CD4-positive, alpha-beta T cell treated with Interferon gamma for 1 hour (primary cell): Measurements from ENCODE around the gene EYS.
"Not testable (repeated sequence)": the region's sequence is repeated elsewhere in the genome, so short reads cannot be mapped to it uniquely, and the experiment has no call there.

ENCODE experiments used
- DNase-seq: peaks from one replicate; pipeline ENCODE4 v3.0.0-alpha.2; 2020

The EYS gene

DNA sequence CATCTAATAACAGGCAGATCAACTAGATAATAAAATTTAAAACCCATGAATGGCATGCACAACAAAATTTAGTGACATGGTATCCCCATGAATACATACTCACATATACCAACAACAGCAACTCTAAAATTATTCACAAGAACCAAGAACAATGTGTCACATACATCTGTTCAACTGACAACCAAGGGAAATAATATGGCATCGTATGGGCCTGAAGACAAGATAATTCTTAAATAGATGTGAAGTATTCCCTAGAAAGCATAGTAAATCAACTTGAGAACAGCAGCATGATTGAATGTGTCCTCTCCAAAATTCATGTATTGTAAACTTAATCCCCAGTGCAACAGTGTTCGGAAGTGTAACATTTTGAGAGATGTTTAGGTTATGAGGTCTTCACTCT is 635.5 kb downstream of the EYS start:
- DNase-seq, result no peak

DNA sequence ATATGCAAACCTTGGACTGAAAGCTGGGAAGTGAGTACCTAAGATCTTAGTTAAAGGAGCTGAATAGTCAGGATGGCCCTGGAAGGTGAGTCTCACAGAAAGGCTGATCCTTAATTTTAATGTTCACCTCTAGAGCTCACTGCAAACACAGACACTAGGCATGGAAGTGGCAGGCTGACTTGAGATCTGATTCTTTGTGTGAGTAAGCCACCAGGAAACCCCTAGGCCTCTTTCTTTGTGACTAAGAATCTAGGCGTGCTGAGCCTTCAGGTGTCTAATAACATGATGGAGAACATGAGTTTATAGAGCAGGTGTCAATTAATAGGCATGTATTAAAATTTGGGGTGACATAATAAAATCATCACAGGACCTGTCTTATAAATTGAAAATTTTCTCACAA is 642.2 kb downstream of the EYS start:
- DNase-seq, result no peak

DNA sequence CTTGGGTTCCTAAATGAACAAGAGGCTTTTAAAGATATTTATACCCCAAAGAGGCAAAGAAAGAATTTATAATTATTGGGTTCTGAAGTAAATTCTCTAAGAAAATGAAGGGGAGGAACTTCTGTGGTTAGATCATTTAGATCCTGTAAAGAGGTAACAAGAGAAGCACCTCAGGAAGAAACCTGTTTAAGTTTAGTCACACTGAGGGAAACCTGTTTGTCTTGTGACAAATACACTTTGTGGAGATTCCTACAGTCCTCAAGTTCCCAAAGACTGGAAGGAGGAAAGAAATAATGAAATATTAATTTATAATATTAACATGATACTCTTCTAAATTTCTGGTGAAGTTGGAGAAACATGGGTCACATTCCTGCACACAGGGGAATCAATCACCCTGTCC is 647.5 kb downstream of the EYS start:
- no peak for DNase-seq

DNA sequence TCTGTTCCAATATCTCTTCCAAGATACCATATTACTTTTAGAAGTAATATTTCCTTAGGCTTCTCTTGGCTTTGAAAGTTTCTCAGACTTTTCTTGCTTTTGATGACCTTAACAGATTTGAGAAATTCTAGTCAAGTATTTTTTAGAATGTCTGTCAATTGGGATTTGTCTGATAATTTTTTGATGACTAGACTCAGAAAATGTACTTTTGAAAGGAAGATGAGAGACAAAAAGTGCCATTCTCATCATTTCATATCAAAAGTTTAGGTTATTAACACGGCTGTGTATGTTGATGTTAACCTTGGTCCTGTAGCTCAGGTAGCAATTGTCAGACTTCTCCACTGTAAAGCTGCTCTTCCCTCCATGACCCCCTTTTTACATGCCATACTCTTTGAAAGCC is 651.5 kb downstream of the EYS start:
- DNase-seq, result no peak

DNA sequence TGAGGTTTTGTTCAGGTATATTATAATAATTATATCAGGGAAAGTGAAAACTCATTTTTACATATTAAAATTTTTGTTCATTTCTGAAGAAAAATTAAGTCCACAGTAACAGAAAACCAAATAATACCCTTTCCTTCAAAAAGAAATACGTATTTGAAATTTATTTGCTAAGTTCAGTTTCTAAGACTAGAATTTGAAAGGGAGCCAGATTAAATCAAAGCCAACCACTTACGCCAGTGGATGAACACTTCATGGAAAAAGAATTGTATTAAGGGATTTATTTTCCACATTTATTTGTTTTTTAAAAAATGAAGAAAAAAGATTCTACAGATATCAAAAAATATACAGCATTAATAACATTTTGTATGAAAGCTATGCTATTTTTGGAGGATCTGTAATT is 654.4 kb downstream of the EYS start:
- no peak for DNase-seq

DNA sequence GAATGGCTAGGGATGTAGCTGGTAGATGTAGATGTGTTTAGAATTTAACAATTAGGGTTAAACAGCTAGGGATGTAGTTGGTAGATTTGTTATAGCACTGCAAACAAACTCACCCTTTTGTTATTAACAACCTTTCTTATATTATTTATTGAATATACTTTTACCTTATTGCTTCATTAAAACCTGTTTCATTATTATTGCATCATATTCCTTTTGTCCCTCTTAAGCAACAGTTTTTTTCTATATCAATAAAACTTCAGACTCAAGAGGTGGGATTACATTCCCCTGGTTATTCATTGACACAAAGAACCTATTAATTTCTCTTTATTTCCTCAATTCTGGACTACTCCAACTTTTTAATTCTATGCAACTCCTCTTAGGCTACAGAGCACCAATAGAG is 661.2 kb downstream of the EYS start:
- DNase-seq, result no peak

DNA sequence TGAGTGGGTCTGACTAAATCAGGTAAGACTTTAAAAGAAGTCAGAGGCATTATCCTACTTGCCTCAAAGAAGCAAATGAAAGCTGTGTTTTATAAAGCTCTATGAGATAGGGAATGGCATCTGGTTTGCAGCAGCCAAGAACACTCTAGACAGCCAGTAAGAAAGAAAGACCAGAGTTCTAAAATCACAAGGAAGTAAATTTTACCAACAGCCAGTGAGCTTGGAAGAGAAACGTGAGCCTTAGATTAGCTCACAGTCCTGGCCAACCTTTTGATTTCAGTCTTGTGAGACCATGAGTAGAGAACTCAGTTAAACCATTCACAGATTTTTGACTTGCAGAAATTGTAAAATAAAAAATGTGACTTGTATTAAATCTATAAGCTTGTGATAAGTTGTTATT is 693.0 kb downstream of the EYS start:
- no peak for DNase-seq

DNA sequence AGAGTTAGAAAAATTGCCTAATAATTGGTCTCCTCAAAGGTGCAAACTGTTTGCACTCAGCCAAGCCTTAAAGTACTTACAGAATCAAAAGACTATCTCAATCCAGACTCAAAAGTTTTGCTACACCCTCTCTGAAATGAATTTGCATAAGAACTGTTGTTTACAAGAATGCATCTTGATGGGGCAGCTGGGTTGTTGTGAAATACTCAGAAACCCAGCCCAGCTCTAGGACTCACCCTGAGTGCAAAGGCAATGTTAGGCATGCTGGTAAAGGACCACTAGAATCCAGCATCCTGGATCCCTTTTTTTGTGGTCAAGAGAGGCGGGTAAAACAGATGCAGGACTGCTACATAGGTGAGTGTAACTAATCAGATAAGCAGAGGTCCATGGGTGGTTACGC is 700.2 kb downstream of the EYS start:
- DNase-seq, result no peak

DNA sequence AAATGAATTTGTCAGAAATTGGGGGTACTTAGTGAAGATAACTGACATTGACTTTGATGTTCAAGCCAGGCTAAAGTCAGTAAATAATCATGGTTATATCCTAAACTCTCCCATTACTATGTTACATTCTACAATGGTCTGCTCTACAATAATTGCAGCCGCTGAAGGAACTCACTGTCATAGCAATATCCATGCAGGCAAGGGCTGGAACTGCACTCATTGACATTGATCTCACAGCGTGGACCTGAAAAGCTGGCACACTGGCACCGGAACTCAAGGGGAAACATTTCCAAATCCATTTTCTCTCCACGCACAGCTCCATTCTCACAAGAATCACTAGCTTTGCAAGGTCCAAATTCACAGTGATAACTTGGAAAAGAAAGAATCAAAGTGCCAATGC is 702.7 kb downstream of the EYS start:
- DNase-seq, result no peak

DNA sequence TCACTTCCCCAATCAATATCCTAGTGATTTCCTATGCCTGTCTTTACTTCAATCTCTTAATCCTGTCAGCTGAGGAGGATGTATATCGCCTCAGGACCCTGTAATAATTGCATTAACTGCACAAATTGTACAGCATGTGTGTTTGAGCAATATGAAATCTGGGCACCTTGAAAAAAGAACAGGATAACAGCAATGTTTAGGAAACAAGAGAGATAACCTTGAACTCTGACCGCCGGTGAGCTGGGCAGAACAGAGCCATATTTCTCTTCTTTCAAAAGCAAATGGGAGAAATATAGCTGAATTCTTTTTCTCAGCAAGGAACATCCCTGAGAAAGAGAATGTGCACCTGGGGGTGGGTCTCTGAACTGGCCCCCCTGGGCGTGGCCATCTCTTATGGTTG is 704.1 kb downstream of the EYS start:
- not testable (repeated sequence) for DNase-seq

DNA sequence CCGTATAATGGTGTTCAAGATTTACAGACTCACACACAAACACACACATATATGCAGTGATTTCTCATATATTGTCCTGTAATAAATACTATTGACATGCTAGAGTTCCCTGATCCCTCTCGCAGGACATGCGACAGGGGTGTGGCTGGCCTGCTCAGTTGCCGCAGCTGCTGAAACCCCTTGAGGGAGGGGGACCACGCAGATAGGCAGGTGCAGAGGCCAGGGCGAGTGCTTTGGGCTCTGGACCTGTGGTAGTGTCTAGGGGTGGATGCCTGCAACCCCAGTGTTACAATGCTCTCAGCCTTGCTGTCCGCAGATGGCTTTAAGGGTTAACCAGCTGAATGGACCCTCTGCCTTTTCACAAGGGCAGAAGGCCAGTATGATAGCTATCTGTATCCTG is 706.2 kb downstream of the EYS start:
- no peak for DNase-seq

DNA sequence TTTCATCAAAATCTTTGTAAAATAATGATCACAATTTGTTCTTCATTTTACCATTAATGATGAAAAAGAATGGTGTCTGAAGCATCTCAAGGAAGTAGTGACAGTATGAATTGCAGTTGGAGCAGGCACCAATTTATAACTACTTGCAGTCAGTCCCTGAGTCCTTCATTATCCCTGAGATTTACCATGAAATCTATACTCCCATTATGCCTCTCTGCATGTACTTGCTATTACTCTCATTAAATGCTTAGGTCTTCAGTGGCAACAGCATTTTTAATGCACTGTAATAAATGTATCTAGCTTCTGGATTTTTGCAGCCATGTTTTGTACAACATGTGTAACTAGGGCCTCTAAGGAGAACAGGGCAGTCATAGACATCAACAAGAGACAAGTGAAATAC is 708.8 kb downstream of the EYS start:
- DNase-seq, result no peak

DNA sequence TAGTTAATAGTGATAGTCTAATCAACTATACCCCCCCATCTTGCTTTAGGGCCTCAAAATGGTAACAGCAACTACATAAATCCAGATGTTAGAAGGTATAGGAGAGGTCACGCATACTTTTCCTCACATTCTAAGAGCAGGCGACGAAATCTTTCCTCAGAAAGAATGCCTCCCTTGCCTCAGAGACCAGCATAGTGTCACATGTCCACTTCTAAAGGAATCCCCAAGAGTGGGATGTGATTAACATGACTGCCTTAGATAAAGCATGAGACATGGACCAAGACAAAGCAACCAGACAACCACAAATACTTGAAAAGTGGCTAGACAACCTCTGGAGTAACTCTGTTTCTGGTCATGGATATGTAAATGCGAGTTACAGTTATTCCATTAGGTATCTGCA is 710.7 kb downstream of the EYS start:
- no peak for DNase-seq

DNA sequence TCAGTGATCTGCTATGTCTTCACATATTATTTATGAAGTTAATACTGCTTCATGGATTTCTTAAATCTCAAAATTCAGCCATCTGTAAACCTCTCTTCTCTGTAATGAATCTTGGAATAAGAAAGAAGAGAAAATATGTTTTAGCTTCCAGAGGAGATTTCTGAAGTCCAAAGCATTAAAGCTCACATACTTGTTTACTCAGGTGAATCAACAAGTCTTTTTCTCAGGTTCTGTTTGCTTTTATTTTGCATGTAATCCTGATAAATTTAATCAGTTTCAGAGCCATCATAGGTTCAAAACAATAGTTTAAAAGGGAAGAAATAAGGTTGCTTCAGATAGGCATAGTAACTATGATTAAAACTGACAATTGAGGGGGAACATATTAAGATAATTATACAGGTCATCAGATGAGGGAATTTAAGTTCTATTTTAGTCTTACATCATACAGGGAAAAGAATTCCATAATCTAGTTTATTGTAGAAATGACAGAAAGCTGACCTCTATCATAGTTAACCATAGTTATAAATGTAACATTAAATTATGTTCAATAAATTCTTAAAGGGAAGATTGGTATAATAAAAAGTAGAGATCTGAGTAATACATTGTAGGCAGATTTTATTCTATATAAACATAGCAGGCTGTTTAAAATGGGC is 716.2 kb downstream of the EYS start:
- DNase-seq, result no peak

DNA sequence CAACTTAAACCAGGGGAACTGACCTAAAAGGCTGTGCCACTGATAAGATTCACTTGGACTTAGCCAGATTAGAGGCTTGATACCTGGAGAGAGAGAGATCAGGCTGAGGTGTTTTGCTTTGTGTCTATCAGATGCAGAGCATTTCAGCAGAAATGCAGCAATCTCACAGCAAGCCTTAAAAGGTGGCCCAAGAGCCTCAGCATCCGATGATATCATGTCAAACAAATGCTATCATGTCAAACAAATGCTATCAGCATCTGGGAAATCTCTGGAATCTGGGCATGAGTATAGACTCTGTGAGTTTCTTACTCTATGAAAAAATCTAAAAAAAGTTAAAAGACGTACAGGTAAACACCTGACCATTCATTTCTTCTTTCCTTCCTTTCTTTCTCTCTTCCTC is 718.9 kb downstream of the EYS start:
- DNase-seq, result no peak

DNA sequence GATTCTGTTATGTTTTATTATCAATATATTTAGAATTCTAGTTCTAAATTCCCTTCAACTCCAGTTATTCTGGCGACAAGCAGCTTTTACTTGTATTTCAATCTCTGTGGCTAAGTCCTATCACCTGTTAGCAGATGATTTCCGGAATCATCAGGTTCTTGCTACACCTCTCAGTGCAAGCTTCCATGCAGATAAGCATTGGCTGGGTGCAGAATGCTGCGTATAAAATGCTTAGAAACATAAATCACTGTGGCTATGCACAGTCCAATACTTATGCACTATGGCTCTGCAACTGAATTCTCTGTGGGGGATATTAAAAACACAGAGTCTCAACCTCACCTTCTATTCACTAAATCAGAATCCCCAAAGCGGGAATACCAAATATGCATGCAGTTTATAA is 720.0 kb downstream of the EYS start:
- DNase-seq, result no peak

DNA sequence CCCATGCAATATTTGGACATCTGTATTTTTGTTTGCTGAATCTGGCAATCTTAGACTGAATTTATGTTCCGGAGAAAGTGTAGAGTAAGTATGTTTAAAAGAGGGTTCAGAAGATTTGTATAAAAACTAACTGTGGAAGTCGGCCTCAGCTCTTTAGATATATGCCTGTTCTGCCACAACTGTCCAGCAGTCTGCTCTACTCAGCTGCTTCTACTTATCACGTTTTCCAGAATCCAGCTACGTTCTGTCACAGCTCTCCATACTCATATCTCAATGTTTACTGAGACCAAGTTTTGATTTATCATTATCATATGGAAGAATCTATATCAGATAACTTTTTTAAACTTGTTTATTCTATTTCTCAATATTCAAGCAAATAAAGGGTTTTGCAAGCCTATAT is 721.3 kb downstream of the EYS start:
- no peak for DNase-seq

DNA sequence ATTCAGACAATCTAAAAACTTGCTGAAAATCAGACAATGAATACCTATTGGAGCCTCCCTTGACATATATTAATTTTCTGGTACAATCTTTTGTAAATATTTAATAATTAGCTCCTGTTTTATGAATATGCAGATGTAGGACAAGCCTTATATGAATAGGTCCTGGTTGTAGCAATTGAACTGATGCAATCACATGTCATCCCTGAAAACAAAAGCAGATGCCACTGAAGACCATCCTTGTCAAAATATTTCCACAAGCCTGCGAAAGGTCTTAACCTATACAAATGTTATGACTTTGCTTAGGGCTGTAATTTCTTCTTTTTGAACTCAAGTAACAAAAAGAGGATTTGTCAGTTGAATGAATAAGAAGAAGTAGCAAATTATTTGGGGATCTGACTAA is 722.1 kb downstream of the EYS start:
- no peak for DNase-seq

DNA sequence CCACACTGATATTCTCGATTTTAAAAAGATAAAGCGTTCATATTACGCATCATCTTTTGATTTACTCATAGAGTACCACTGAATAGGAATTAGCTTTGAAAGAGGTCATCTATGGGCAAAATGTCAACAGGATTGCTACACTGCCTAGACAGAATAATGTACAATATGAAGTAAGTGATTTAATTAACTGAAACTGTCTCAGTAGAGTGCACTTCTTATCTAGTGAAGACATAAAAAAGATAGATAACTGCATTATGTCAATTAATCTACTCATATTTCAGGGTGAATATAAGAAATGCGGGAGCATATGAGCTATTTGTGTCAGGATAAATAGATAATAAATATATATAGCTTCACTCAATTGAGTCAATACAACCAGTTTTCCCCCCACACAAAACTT is 723.9 kb downstream of the EYS start:
- no peak for DNase-seq

DNA sequence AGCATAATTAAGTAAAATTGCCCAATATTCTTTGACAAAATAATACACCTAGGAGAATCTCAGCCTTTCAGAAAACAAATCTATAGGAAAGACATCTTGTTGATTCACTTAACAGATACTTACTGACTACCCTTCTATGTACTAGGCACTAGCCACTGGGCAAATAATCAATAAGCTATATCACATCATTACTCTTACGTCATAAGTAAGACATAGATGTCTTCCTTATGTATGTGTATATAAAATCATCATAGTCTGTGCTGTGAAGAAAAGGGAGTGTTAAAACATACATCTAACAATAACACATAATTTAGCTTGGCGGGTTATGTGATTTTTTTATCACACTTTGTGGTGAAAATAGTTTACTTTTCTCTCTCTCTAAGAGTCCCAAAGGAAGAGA is 733.9 kb downstream of the EYS start:
- DNase-seq, result no peak

DNA sequence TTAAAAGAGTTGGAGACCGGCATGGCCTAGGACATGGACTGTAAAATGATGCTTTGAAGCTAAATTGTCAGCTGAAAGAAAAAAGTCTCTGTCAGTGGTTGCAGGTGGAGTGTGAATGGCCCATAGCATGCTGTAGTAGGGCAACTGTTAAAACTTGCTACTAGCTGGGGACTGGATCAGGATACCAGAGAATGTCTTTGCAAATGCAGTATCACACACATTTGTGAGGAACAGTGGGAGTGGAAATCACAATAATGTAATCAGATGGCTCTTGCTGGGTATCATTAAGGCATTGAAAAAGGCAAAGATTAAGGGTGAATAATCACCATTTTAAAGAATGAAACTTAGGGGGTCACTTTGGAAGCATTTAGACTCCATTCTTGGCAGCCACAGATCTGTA is 737.9 kb downstream of the EYS start:
- no peak for DNase-seq

DNA sequence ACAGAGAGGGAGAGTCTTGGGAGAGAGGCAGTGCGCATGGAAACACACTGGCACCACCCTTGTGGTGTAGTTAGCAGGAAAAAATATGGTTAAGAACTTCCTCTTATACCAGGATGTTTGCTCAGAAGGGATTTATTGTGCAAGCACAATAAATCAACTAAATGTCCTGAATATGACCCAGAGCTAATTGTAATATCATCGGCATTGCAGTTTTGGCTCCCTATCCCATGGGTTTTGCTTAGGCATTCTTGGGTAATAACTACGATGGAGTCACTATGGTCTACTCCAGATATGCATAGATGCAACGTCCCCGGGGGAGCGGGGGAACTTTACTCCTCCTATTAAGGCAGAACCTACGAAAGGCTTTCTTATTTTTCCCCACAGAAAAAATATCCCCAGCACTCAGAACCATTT is 751.6 kb downstream of the EYS start:
- DNase-seq, result no peak

DNA sequence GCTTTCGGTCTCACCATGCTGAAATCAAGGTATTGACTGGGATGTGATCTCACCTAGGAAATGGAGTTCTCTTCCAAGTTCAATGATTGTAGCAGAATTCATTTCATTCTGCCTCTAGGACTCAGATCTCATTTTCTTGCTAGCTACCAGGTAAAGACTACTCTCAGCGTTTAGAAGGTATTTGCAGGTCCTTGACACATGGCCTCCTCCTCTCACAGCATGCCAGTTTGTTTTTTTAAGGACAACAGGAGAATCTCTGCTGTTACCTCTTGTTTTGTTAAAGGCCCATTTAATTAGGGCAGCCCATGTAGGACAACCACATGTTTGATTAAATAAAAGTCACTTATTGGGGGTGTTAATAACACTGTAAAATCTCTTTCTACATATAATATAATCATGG is 757.8 kb downstream of the EYS start:
- no peak for DNase-seq

DNA sequence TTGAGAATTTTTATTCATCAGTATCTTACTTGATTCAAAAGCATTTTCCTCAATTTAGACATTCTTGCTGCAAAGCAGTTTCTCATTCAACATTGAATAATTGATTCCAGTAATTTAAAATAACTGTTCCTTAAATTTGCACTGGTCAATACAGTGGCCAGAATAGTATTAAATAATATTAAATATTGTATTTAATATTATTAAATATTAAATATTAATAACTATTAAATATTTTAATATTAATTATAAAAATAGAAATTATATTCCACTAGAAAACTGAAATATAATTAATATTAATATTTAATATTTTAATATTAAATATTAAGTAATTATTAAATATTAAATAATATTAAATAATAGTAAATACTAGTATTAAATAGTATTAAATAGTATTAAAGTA is 758.8 kb downstream of the EYS start:
- no peak for DNase-seq

DNA sequence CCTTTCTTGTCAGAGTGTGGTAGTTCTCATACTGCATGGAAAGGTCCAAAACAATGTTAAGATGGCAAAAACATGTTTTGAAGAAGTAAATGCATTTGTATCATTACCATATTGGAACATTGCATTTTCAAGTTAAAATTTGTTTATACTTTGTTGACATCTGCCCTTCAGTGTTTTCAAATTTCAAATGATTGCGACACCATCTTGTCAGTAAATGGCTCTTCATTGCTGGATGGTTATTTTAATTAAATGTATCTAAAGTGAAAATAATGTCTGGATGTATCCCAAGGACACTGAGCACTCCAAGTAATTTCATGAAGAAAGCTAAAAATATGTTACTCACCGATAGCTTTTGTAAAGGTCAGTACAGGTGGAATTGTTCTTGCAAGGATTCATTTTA is 761.6 kb downstream of the EYS start:
- DNase-seq, result no peak

DNA sequence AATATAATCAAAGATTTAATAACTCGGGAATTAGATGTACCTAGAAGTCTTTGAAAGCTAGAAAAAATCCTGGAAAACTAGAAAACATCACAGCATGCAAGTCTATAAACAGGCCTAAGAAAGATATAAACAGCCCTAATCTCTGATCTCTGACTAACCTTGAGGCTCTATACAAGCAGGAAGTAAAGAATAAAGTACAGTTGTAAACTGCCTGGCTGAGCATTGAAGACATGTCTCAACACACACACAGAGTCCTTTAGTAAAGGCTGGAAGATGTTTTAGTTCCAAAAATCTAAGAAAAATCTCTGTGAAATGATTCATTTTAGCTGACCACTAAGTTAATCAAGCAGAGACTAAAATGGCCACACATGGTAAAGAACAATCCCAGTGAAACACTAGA is 774.5 kb downstream of the EYS start:
- DNase-seq, result no peak
